Activated CD4-positive, alpha-beta T cell treated with anti-CD3 and anti-CD28 coated beads, Interleukin-2, Interleukin-4, amounts not matched to agents 100 ng/mL and 50 ng/mL, durations not matched to agents 16 hours and 8 hours (primary cell): ENCODE data around the gene POLR2A.
A peak's percentile ranks its signal among the peaks of the same experiment; 100 is the strongest.
"Not testable (repeated sequence)": the region's sequence is repeated elsewhere in the genome, so short reads cannot be mapped to it uniquely, and the experiment has no call there.

Source experiments
- DNase-seq: peaks from one replicate; pipeline ENCODE4 v3.0.0-alpha.2; 2020; ENCODE audit warnings: low spot score

POLR2A gene

DNA sequence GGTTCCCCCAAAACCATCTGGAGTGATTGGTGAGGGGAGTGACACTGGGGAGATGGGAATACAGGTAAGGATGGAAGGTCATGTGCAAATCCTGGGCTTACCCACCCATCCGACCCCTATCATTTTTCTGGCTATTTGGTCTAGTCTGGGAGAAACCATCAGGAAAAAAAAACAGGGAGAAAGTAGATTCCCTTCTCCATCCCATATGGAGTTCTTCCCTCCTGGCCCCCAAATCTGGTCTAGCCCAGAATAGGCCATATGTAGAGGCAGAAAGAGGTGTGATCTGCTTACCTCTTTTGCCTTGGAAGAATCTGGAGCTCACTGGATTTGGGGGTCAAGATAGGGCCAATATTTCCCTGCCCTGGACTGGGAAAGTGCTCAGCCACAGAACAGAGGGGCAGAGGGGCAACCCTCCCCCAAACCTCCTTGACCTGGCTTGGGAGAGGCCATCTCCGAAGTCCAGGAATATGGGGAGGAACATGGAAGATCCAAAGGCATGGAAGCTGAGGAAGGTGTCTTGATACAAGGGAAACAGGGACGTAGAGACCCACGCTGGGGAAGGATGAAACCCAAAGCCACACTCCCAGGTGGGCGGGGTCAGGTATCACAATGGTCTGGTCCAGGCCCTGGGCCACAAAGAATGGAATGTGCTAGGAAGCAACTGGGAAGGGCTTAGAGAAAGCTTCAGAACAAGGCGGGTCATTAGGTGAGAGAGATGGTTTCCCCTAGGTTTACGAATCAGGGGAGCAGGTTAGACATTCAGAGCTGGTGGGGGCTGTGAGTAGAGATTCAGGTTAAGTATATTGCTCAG, 23.1 kb upstream of the POLR2A start:
- DNase-seq: no peak

DNA sequence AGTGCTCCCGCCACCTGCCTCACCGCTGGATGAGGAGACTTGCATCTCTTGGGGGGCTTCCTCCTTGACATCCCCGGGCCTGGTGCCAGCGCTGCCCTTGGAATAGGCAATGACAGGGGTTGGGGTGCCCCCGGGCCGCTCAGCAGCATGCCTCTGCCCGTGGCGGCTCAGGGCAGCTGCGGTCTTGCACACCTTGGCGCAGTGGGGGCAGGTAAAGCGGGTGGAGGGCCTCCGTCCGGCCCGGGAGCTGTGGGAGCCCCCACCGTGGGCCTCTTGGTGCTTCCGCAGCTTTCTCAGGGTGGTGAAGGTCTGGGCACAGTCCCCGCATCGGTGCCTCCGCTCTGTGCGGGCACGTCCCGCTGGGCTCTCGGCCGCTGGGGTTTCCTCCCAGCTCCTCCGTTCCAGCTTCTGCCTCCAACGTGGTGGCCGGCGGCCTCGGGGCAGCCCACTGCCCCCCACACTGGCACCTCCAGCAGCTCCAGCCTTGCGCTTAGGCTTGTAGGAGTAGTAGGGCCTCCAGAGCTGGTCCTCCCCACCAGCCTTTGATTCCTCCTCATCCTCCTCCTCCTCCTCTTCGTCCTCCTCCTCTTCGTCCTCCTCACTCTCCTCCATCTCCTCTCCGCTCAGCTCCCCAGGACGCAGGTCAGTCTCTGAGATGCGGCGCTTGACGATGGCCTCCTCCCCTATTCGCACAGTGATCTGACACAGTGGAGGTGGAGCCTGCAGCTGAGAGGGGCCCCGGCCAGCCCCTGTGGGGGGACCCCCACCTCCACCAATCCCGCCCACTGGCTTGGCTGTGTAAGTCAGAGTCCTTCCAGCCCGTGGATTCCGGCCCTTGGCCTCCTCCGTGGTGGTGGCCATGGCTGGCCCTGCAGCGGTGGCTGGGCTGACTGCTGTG, 21.4 kb upstream of the POLR2A start:
- DNase-seq: no peak

DNA sequence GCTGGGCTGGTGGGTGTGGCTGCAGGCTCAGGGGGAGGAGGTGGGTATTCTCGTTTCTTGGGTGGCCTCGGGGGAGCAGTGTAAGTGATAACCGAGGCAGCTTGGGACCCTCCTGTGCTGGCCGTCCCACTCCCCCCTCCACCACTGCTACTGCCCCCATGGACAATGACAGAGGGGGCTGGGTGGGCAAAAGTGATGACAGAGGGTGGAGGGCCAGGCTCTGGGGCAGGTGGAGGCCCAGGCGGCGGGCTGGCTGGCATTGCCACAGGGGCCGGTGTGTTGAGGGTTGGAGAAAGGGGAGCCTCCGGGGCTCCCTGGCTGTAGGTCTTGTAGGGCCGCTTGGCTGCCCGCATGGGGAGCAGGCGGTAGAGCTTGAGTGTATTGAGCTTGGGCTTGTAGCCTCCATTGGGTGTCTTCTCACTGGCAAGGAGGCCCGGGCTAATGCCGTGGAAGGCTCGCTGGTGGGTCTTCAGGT, 20.8 kb upstream of the POLR2A start:
- no peak for DNase-seq

DNA sequence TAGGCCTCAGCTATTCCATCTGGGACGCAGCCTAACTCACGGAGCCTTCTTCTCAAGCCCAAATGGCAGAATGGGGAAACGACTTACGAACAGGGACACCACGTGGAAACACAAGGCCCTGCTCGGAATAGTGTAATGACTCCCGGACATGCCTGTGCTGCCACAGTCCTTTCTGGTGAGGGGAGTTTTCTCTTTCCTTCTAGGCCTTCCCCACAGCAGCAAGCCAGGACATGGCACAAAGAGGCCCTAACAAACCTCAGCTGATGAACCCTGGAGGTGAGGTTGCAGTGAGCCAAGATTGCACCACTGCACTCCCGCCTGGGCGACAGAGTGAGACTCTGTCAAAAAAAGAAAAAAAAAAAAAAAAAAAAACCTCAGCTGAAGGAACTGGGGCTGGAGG, 20.1 kb upstream of the POLR2A start:
- DNase-seq: no peak

DNA sequence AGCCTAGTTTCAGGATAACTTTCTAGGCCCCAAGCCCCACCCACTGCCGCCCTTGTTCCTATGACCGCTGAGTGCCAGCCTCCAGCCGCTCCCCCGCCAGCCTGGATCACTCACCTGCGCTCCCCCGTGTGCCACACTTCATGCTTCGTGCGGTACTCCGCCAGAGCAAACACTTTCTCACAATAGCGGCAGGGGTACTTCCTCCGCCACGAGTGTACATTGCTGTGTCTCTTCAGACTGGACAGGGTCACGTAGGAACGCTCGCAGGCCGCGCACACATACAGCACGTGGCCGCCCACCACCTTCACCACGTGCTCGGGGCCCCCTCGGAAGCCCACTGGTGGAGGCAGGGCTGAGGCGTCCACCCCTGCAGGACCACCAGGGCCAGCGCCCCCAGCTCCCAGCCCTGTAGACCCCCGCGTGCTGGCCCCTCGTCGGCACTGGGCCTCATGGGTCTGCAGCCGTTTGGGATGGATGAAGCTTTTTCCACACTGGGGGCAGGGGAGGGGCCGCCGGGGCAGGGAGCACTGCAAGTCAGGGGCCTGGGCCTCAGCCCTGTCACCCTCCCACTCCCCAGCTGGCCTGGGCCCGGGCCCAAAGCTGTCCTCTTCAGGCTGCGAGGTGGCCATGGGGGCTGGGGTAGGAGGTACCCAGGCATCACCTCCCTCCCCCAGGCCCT, 18.4 kb upstream of the POLR2A start:
- no peak for DNase-seq

DNA sequence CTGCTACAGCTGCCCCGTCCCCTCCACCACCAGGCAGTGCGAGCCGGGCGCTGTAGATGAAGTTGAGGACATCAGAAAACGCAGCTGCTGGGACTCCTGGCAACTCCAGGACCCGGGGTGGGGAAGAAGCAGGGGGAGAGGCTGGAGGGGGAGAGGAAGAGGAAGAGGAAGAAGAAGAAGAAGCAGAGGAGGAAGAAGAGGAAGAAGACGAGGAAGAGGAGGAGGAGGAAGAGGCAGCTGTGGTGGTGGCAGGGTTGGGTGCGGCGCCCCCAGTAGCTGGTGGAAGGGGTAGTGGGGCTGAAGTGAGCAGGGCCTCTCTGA, 17.9 kb upstream of the POLR2A start:
- DNase-seq: no peak

DNA sequence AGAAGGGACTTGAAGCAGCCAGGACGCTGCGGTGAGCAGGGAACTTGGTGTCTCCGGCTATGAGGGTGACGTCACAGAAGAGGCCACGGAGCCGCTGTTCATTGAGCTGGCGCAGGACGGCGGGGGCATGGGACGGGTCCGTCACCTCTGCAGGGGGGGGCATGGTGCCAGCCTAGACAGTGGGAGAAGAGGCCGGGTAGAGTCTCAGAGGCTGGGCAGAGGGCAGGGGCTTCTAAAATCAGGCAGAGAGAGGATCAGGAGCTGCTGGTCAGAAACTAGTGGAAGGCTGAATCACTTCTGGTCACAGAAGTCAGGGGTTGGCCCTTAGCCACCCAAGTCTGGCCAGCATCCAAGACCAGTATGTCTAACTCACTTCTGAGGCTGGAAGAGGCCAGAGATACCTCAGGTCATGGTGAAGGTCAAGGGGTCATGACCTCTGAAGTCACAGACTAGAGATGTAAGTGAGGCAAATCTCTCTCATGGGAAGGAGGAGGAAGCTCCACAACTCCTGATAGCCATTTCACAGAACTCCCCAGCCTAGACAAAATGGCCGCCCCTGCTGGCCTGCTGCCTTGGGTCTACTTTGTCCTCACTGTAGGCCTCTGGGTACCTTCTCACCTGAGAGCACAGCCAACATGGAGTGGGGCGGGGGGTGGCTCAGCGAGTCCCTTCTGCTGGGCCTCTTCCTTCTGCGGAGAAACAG, 17.4 kb upstream of the POLR2A start:
- DNase-seq: no peak

DNA sequence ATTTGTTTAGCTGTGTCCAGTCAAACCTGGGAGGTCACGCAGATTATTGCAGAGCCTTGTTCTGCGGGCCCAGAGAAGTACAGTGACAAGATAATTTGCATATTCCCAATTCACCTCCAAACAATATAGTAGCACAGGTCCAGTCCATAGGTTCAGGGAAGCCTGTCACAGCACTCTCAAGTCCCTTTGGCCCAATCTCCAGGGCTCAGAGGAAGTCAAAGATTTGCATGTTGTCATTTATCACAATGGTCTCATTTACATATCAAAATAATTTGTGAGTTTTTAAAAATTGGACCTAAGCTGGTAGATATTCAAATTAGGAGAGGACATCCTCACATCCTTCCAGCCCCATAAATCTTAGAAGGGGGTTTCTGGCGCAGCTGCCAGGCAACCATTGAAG, 16.7 kb upstream of the POLR2A start:
- DNase-seq: no peak

DNA sequence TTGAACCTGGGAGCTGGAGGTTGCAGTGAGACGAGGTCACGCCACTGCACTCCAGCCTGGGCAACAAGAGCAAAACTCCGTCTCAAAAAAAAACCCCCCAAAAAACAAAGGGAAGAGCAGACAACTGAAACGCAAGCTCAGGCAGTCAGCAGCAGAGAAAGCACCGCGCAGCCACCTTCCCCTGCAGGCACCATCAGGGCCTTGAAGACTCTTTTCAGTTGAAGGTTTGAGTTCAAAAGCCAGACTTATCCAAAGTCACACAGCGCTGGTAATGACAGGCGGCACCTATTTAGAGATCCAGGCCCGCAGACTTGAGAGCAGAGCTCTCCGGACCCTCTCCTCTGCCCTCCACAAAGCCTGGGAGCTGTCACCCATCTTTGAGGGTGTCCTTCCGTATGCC, 15.9 kb upstream of the POLR2A start:
- DNase-seq: no peak

DNA sequence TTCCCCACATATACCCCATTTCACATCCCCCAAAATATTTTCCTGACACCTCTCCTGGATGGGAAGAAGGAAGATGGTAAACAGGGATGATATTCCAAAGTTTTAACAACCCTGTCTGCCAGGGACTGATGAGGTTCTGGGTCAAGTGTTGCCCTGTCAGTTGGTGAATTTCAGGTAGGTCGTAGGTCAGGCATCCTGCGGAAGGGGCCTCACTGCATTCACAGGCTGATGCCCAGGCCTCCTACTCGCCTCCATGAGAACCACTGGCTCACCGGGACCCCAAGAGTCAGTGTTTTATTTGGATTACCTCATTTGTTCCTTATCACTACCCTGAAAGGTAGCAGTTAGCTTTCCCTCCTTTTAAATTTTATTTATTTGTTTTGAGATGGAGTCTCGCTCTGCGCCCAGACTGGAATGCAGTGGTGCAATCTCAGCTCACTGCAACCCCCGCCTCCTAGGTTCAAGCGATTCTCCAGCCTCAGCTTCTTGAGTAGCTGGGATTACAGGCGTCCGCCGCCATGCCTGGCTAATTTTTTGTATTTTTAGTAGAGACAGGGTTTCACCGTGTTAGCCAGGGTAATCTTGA, 15.3 kb upstream of the POLR2A start:
- no peak for DNase-seq

DNA sequence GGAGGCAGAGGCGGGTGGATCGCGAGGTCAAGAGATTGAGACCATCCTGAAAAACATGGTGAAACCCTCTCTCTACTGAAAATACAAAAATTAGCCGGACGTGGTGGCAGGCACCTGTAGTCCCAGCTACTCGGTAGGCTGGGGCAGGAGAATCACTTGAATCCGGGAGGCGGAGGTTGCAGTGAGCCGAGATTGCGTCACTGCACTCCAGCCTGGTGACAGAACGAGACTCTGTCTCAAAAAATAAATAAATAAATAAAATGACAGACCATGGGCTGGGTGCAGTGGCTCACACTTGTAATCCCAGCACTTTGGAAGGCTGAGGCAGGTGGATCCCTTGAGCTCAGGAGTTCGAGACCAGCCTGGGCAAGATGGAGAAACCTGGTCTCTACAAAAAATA, 14.3 kb upstream of the POLR2A start:
- DNase-seq: not testable (repeated sequence)

DNA sequence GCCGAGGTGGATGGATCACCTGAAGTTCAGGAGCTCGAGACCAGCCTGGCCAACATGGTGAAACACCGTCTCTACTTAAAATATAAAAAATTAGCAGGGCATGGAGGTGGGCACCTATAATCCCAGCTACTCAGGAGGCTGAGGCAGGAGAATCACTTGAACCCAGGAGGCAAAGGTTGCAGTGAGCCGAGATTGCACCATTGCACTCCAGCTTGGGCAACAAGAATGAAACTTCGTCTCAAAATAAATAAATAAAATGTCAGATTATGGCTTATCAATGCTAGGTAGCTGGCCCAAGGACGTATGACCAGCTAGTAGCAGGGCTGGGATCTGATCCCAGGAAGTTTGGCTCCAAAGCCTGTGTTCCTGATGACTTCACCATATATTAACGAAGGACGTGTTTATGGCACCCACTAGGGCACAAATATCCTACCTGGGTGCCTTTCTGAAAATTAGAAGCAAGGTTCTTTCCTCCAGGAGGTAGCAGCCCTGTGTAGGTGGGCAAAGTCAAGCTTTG, 13.7 kb upstream of the POLR2A start:
- DNase-seq: not testable (repeated sequence)

DNA sequence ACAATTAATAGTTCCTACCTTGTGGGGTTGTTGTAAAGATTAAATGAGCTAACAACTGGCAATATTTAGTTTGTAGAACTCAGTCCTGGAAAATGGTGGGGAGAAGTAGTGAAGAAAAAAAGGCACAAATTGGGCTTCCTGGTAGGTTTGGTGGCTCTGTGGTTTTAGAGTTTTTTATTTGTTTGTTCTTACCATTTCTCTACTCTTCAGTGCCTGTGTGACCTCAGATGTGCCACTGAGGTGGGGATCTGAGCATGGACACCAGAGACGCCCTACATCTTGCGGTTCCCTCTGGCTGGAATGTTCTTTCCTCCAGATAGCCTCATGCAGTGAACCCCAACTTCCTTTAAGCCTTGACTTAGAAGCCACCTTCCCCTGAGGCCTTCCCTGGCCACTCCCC, 12.4 kb upstream of the POLR2A start:
- no peak for DNase-seq

DNA sequence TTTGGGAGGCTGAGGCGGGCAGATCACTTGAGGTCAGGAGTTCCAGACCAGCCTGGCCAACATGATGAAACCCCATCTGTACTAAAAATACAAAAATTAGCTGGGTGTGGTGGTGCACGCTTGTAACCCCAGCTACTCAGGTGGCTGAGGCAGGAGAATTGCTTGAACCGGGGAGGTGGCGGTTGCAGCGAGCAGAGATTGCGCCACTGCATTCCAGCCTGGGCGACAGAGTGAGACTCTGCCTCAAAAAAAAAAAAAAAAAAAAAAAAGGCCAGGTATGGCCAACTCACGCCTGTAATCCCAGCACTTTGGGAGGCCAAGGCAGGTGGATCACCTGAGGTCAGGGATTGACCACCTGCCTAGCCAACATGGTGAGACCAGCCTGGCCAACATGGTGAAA, 9.4 kb upstream of the POLR2A start:
- not testable (repeated sequence) for DNase-seq

DNA sequence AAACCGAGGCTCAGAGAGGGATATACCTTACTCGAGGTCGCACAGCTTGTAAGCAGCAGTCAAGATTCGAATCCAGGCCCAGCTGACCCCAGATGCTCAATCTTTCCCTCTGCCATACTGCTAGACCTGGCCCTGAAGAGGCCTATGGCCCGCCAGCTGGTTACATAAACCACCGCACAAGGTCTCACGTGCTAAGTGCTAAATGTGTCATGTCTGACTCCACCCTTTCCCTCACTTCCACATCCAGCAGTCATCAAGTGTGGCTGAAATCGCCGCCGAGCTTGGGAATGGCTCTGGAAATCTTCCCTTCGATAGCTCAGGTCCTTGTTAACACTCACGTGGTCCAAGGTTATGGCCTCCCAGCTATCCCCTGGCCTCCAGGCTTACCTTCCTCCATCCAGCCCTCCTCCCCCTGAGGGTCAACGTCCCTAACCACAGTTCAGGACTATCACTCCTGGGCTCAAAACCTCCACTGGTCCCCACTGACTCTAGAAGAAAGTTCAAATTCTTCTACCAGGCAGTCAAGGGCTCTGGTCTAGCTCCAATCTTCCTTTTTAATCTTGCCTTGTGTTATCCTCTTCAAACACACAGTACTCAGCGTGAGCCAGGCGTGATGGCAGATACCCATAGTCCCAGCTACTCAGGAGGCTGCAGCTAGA, 8.3 kb upstream of the POLR2A start:
- DNase-seq: no peak

DNA sequence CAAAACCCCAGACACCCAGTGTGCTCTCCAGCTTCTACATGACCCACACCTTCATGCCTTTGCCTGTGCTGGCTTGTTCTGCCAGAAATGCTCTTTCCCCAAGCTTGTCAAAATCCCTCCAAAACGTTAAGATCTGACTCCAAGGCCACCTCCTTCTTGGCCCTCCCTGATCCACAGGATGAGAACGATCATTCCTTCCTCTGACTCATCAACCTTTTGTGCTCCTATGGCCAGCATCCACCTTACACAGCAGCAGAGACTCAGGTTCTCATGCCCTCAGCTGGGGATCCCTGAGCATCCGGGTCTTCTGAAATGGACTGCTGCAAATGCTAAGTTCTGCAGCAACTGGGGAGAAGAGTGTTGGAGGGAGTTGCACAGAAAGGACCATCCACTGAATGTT, 7.7 kb upstream of the POLR2A start:
- DNase-seq: no peak

DNA sequence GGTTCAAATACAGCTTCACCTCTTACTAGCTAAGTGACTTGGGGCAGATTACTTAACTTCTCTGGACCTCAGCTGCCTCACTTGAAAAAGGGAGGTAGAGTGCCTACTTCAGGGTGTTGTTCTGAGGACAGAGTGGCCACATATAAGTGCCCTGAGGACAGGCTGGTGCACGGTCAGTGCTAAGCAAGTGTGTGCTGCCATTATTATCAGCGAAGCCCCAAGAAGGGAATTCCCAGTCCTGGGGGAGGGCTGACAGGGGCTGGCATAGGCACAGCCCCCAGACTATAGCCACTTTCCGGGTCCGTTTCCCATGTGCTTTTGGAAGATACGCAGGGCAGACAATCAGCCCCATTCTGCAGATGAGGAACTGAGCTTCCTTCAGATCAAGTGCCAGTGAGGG, 7.2 kb upstream of the POLR2A start:
- no peak for DNase-seq

DNA sequence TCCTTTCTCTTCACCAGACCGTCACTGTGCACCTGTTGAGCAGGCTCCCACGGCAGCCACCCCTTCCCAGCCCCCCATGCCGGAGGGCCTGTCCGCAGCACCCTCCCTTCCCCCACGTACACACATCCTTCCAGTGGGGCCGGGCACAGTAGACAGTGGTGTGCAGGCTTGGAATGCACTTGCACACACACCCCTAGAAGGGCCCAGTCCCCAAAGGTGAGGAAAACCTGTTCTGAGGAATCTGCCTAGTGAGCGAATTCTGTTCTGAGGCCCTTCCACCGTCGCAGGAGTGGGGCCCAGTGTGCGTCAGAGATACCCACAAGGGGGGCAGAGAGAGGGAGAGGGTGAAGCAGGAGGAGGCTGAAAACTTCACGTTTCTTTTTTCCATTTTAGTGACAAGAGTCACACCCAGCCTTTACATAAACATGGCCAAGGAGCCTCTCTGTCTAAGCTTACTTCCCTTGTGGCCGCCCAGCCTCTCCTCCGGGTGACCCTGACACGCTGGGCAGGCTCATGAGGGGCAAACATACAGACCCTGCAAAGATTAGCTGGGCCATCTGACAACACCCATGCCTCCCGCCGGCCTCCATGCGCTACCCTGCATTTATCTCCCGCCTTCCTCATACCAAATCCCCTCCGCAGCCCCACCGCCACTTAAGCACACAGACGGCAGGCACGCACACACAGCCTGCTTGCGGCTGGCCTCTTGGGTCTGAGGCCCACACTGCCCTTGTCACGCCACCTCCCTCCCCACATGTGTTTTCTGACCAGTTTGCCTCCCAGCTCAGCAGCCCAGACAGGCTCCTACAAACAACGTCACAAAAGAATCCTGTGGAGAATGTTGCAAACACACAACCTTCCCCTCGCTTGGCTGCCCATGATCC, 6.5 kb upstream of the POLR2A start:
- no peak for DNase-seq

DNA sequence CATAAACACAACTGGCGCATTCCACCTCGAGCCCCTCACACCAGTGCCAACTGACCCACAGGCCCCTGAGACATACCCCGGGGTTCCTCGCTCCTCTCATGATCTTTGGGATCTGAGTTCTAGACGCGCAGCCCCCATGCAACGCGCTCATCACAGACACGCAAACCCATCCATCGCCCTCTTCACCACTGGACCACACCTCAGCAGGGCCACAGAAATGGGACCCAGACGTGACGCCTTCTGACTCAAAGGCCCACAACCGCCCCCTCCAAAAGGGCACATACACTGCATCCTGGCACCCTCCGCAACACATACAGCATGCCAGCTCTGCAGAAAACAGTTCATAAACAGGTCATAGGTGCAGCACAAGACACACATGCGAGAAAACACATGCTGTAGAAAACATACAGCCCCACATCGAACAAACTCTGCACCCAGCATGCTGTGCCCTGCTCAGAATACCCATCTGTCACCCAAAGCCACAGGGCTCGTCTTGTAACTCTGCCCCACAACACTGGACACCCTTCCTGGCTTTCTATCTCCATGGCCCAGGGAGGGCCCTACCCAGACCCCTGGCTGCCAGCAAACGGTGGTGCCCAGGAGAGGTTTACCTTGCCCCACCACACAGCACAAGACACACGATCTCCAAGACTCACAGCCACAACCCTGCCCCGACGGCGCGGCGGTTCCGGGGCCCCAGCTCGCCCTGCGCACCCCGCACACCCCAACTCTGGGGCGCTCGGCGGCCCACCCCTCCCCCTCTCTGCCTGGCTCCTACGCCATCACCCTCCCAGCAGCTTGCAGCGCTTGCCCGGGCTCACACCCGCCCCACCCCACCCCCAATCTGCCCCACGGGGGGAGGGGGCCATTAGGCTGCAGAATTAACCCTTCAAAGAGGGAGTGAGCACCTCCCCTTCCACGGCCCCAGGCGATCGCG, 5.6 kb upstream of the POLR2A start:
- DNase-seq: peak; percentile 31
